Measurements from ENCODE around the gene GMPR2.

Gene GMPR2

GRCh38 chr14:24280797-24281460 is 48.2 kb downstream of the GMPR2 start:
- no peak overlapping the region for H3K4me3 ChIP-seq (ENCODE audit: low read depth, low read length, poor library complexity, severe bottlenecking)
- TF ChIP-seq EZH2 (IDR thresholded peaks at IDR 0.05; ENCODE audit: borderline replicate concordance, low read length) = no peak
- no peaks in the 10 kb centered on the region for H4K20me1 ChIP-seq (ENCODE audit: insufficient read depth, low read length)
- H3K27ac ChIP-seq (ENCODE audit: low read depth, low read length, poor library complexity, severe bottlenecking) = no peak overlapping the region
- no peak overlapping the region for H3K9ac ChIP-seq (ENCODE audit: low read length)
- H3K9me2 ChIP-seq (ENCODE audit: low read depth, low read length) = no peaks in the 10 kb centered on the region
- H3F3A ChIP-seq (ENCODE audit: insufficient read depth, low read length) = no peaks in the 10 kb centered on the region
- H3K79me2 ChIP-seq (ENCODE audit: insufficient read depth, low read length) = no peaks in the 10 kb centered on the region
- H3K27me3 ChIP-seq (ENCODE audit: insufficient read depth, low read length) = no peaks in the 10 kb centered on the region
- H3K36me3 ChIP-seq (ENCODE audit: insufficient read depth, low read length) = no peaks in the 10 kb centered on the region
- peaks cover 16% of the 10 kb centered on the region for H3K4me1 ChIP-seq (ENCODE audit: insufficient read depth, low read length, severe bottlenecking)
- no peak overlapping the region for H3K4me2 ChIP-seq (ENCODE audit: low read length)
- H3K9me3 ChIP-seq (ENCODE audit: low read length) = no peaks in the 10 kb centered on the region
- H2AFZ ChIP-seq (ENCODE audit: low read length) = no peak overlapping the region

- no peak overlapping the region for H3K27ac ChIP-seq (ENCODE audit: low read depth, low read length, poor library complexity, severe bottlenecking)
- H3K9ac ChIP-seq (ENCODE audit: low read length) = no peak overlapping the region
- H4K20me1 ChIP-seq (ENCODE audit: insufficient read depth, low read length) = no peaks in the 10 kb centered on the region
- no peaks in the 10 kb centered on the region for H3K9me3 ChIP-seq (ENCODE audit: low read length)
- no peaks in the 10 kb centered on the region for H3K27me3 ChIP-seq (ENCODE audit: insufficient read depth, low read length)
- H3K36me3 ChIP-seq (ENCODE audit: insufficient read depth, low read length) = no peaks in the 10 kb centered on the region
- no peak for TF ChIP-seq EZH2 (IDR thresholded peaks at IDR 0.05; ENCODE audit: borderline replicate concordance, low read length)
- no peak for TF ChIP-seq CTCF (IDR thresholded peaks at IDR 0.05; ENCODE audit: low read length)
- peaks cover 16% of the 10 kb centered on the region for H3K4me1 ChIP-seq (ENCODE audit: insufficient read depth, low read length, severe bottlenecking)
- no peaks in the 10 kb centered on the region for H3K9me2 ChIP-seq (ENCODE audit: low read depth, low read length)
- H3K79me2 ChIP-seq (ENCODE audit: insufficient read depth, low read length) = no peaks in the 10 kb centered on the region
- no peak overlapping the region for H3K4me2 ChIP-seq (ENCODE audit: low read length)
- no peak overlapping the region for H2AFZ ChIP-seq (ENCODE audit: low read length)
- no peak overlapping the region for H3K4me3 ChIP-seq (ENCODE audit: low read depth, low read length, poor library complexity, severe bottlenecking)
- H3F3A ChIP-seq (ENCODE audit: insufficient read depth, low read length) = no peaks in the 10 kb centered on the region
These were observed 48.9 kb downstream of the GMPR2 start for GRCh38 chr14:24281636-24282035.

- Histone ChIP-seq H3K36me3 (ENCODE audit: insufficient read depth, low read length) (no peaks in the 10 kb centered on the region), H3K4me1 (ENCODE audit: insufficient read depth, low read length, severe bottlenecking) (peaks cover 11% of the 10 kb centered on the region), H3F3A (ENCODE audit: insufficient read depth, low read length) (no peaks in the 10 kb centered on the region)
These were observed 50.0 kb downstream of the GMPR2 start for GRCh38 chr14:24282736-24283135.

More at GRCh38 chr14:24282736-24283135, 50.0 kb downstream of the GMPR2 start:
- no peaks in the 10 kb centered on the region for H3K79me2 ChIP-seq (ENCODE audit: insufficient read depth, low read length)
- H4K20me1 ChIP-seq (ENCODE audit: insufficient read depth, low read length) = no peaks in the 10 kb centered on the region
- no peak overlapping the region for H3K4me3 ChIP-seq (ENCODE audit: low read depth, low read length, poor library complexity, severe bottlenecking)
- H3K9me3 ChIP-seq (ENCODE audit: low read length) = no peaks in the 10 kb centered on the region
- H3K4me2 ChIP-seq (ENCODE audit: low read length) = no peak overlapping the region
- H3K27ac ChIP-seq (ENCODE audit: low read depth, low read length, poor library complexity, severe bottlenecking) = no peak overlapping the region
- no peaks in the 10 kb centered on the region for H3K9me2 ChIP-seq (ENCODE audit: low read depth, low read length)
- no peak overlapping the region for H2AFZ ChIP-seq (ENCODE audit: low read length)
- TF ChIP-seq EZH2 (IDR thresholded peaks at IDR 0.05; ENCODE audit: borderline replicate concordance, low read length) (no peak), CTCF (IDR thresholded peaks at IDR 0.05; ENCODE audit: low read length) (no peak)
- no peak overlapping the region for H3K9ac ChIP-seq (ENCODE audit: low read length)
- no peaks in the 10 kb centered on the region for H3K27me3 ChIP-seq (ENCODE audit: insufficient read depth, low read length)

All from OCI-LY1 (cell line).